H9 (cell line): ENCODE data around the gene DLK2. TPM values are rescaled to one million over a fixed set of nuclear protein-coding genes. Genes with fewer than 3 reads are reported as not detected.

Source experiments
- DNase-seq: peaks from one replicate; pipeline ENCODE4 v3.0.0-alpha.2; 2017
- H2AFZ ChIP-seq: one replicate; pipeline ENCODE4 v1.6.1; 2013; ENCODE audit warnings: mild to moderate bottlenecking, low read length, control low read depth, moderate library complexity
- H2AK5ac ChIP-seq: 2 replicates; pipeline ENCODE4 v1.6.1; 2013; ENCODE audit warnings: low read length, control low read depth, mixed read lengths; ENCODE audit not compliant: insufficient read length
- H2BK120ac ChIP-seq: one replicate; pipeline ENCODE4 v1.6.1; 2013; ENCODE audit warnings: low read depth, mild to moderate bottlenecking, low read length, control low read depth, inconsistent platforms; ENCODE audit not compliant: poor library complexity, severe bottlenecking
- H2BK12ac ChIP-seq: 2 replicates; pipeline ENCODE4 v1.6.1; 2013; ENCODE audit warnings: low read length, control low read depth, mixed read lengths, low read depth; ENCODE audit not compliant: insufficient read length
- H2BK15ac ChIP-seq: 2 replicates; pipeline ENCODE4 v1.6.1; 2013; ENCODE audit warnings: low read depth, low read length, control low read depth
- H2BK20ac ChIP-seq: one replicate; pipeline ENCODE4 v1.6.1; 2013; ENCODE audit warnings: low read depth, mild to moderate bottlenecking, low read length, control low read depth, inconsistent platforms; ENCODE audit not compliant: poor library complexity, severe bottlenecking
- H2BK5ac ChIP-seq: 2 replicates; pipeline ENCODE4 v1.6.1; 2013; ENCODE audit warnings: low read length, control low read depth, mixed read lengths; ENCODE audit not compliant: insufficient read length
- H3K14ac ChIP-seq: 2 replicates; pipeline ENCODE4 v1.6.1; 2013; ENCODE audit warnings: low read length, control low read depth; ENCODE audit not compliant: insufficient read depth
- H3K18ac ChIP-seq: 2 replicates; pipeline ENCODE4 v1.6.1; 2013; ENCODE audit warnings: low read depth, mild to moderate bottlenecking, mixed read lengths, low read length, control low read depth; ENCODE audit not compliant: insufficient read length
- H3K23ac ChIP-seq: 2 replicates; pipeline ENCODE4 v1.6.1; 2013; ENCODE audit warnings: low read length, control low read depth, mixed read lengths, low read depth; ENCODE audit not compliant: insufficient read length
- H3K23me2 ChIP-seq: 2 replicates; pipeline ENCODE4 v1.6.1; 2013; ENCODE audit warnings: low read depth, mild to moderate bottlenecking, mixed read lengths, low read length, control low read depth; ENCODE audit not compliant: insufficient read length, poor library complexity, severe bottlenecking
- H3K27ac ChIP-seq: 2 replicates; pipeline ENCODE4 v1.5.1; 2013; ENCODE audit warnings: low read length, control low read depth, mixed read lengths, low read depth; ENCODE audit not compliant: insufficient read length
- H3K27me3 ChIP-seq: 2 replicates; pipeline ENCODE4 v1.6.1; 2013; ENCODE audit warnings: low read length, control low read depth, inconsistent platforms; ENCODE audit not compliant: insufficient read depth
- H3K4ac ChIP-seq: 2 replicates; pipeline ENCODE4 v1.6.1; 2013; ENCODE audit warnings: low read depth, mild to moderate bottlenecking, control low read depth, inconsistent platforms, low read length, moderate library complexity
- H3K4me1 ChIP-seq: 2 replicates; pipeline ENCODE4 v1.6.1; 2013; ENCODE audit warnings: low read length, control low read depth, inconsistent platforms; ENCODE audit not compliant: insufficient read depth
- H3K4me2 ChIP-seq: 2 replicates; pipeline ENCODE4 v1.6.1; 2013; ENCODE audit warnings: low read length, control low read depth, mixed read lengths; ENCODE audit not compliant: insufficient read length, insufficient read depth
- H3K56ac ChIP-seq: 2 replicates; pipeline ENCODE4 v1.6.1; 2013; ENCODE audit warnings: low read depth, mild to moderate bottlenecking, mixed read lengths, low read length, control low read depth; ENCODE audit not compliant: insufficient read length
- H3K79me1 ChIP-seq: 2 replicates; pipeline ENCODE4 v1.6.1; 2013; ENCODE audit warnings: low read depth, mild to moderate bottlenecking, moderate library complexity, low read length, control low read depth, inconsistent platforms; ENCODE audit not compliant: insufficient read depth, poor library complexity, severe bottlenecking
- H3K79me2 ChIP-seq: 2 replicates; pipeline ENCODE4 v1.6.1; 2013; ENCODE audit warnings: low read length, control low read depth, inconsistent platforms; ENCODE audit not compliant: insufficient read depth
- H3K9ac ChIP-seq: 2 replicates; pipeline ENCODE4 v1.6.1; 2013; ENCODE audit warnings: low read length, control low read depth, mixed read lengths; ENCODE audit not compliant: insufficient read length; ENCODE audit errors: extremely low read depth
- H3K9me3 ChIP-seq: one replicate; pipeline ENCODE4 v1.6.1; 2013; ENCODE audit warnings: low read depth, low read length, inconsistent platforms; ENCODE audit not compliant: control insufficient read depth
- H3T11ph ChIP-seq: one replicate; pipeline ENCODE4 v1.6.1; 2013; ENCODE audit warnings: mild to moderate bottlenecking, low read length, control low read depth, inconsistent platforms
- H4K20me1 ChIP-seq: one replicate; pipeline ENCODE4 v1.6.1; 2013; ENCODE audit not compliant: control insufficient read depth, insufficient read length, insufficient read depth
- H4K5ac ChIP-seq: 2 replicates; pipeline ENCODE4 v1.6.1; 2013; ENCODE audit warnings: low read depth, mild to moderate bottlenecking, mixed read lengths, low read length, control low read depth; ENCODE audit not compliant: insufficient read length
- H4K8ac ChIP-seq: replicated peaks from 2 replicates; pipeline ENCODE4 v1.6.1; 2013; ENCODE audit warnings: low read length, control low read depth, mixed read lengths, low read depth; ENCODE audit not compliant: insufficient read length
- H4K91ac ChIP-seq: 2 replicates; pipeline ENCODE4 v1.6.1; 2013; ENCODE audit warnings: low read depth, mild to moderate bottlenecking, moderate library complexity, mixed read lengths, low read length, control low read depth; ENCODE audit not compliant: insufficient read length
- H3K27ac Mint-ChIP-seq, 3 experiments: 2 replicates in 2 of 3; 3 replicates in 1 of 3; pipeline ENCODE4 v1.8.0; 2020 to 2021; ENCODE audit warnings: mixed read lengths in 3 of 3, mild to moderate bottlenecking in 1 of 3, moderate library complexity in 1 of 3
- H3K27me3 Mint-ChIP-seq: 2 replicates; pipeline ENCODE4 v1.8.0; 2021; ENCODE audit warnings: low read depth, mild to moderate bottlenecking, moderate library complexity, mixed read lengths
- H3K36me3 Mint-ChIP-seq, 3 experiments: 2 replicates in 2 of 3; 3 replicates in 1 of 3; pipeline ENCODE4 v1.8.0; 2020 to 2021; ENCODE audit warnings: low read depth in 3 of 3, mixed read lengths in 3 of 3; ENCODE audit not compliant: insufficient read depth in 1 of 3
- H3K4me1 Mint-ChIP-seq, 2 experiments: 2 replicates each; pipeline ENCODE4 v1.8.0; 2020; ENCODE audit warnings: mixed read lengths in 2 of 2
- H3K4me3 Mint-ChIP-seq, 2 experiments: 2 replicates in 1 of 2; 3 replicates in 1 of 2; pipeline ENCODE4 v1.8.0; 2020 to 2021; ENCODE audit warnings: mild to moderate bottlenecking in 2 of 2, mixed read lengths in 2 of 2, moderate library complexity in 1 of 2
- H3K9me3 Mint-ChIP-seq, 2 experiments: 2 replicates in 1 of 2; 3 replicates in 1 of 2; pipeline ENCODE4 v1.8.0; 2020; ENCODE audit warnings: mild to moderate bottlenecking in 2 of 2, mixed read lengths in 2 of 2, moderate library complexity in 1 of 2
- CTCF ChIP-seq: fragments of 200-600 bp; sonication (generic); conservative IDR thresholded peaks from 3 replicates; pipeline ENCODE4 v1.8.0; 2021; ENCODE audit warnings: antibody characterized with exemption, mild to moderate bottlenecking
- WGBS: extraction: QIAGEN DNeasy Blood & Tissue Kit; methylation state at CpG from one replicate; pipeline ENCODE4 v1.1.7; 2013; ENCODE audit warnings: missing lambda C conversion rate, low lambda C conversion rate, mixed read lengths; ENCODE audit not compliant: insufficient read length; ENCODE audit errors: extremely low coverage; 5-methylcytosine and 5-hydroxymethylcytosine counted together
- total RNA-seq: library from RNA; stranded (reverse); gene quantifications from 2 replicates; pipeline ENCODE4 v1.2.1, GENCODE V29; 2021

The DLK2 gene
- total RNA-seq, 1 experiment from 2014 or later, result 0.96 TPM

GRCh38 chr6:43452896-43453295, 2.5 kb downstream of the DLK2 start:
- Histone ChIP-seq H3K4ac (no peak overlapping the region), H2BK20ac (no peak overlapping the region), H3K18ac (no peak overlapping the region), H3K4me1 (no peaks in the 10 kb centered on the region), H3K4me2 (no peak overlapping the region), H3T11ph (no peak overlapping the region), H4K5ac (no peak overlapping the region), H4K8ac (no peak overlapping the region), H3K9ac (no peak overlapping the region), H3K23ac (no peak overlapping the region), H4K91ac (no peak overlapping the region), H2AFZ (no peak overlapping the region), H2BK12ac (no peak overlapping the region), H3K79me2 (no peaks in the 10 kb centered on the region), H3K56ac (no peak overlapping the region), H2BK15ac (no peak overlapping the region), H2AK5ac (no peak overlapping the region), H3K23me2 (peaks cover 14% of the 10 kb centered on the region), H3K14ac (no peak overlapping the region), H4K20me1 (peaks cover 4% of the 10 kb centered on the region), H3K27ac (no peak overlapping the region), H3K79me1 (no peaks in the 10 kb centered on the region), H3K27me3 (peaks cover 12% of the 10 kb centered on the region; the same call in 1 of the 2 replicates), H2BK120ac (no peak overlapping the region), H2BK5ac (no peak overlapping the region), H3K9me3 (no peaks in the 10 kb centered on the region)
- Mint-ChIP-seq H3K9me3 (no peaks in the 10 kb centered on the region; a peak in 2 of 5 replicates), H3K27me3 (peaks cover 38% of the 10 kb centered on the region), H3K4me3 (no peak overlapping the region), H3K4me1 (peaks cover 9 to 12% of the 10 kb centered on the region in 2 experiments), H3K27ac (no peak overlapping the region), H3K36me3 (peaks cover 0 to 32% (median 31%) of the 10 kb centered on the region in 3 experiments; a peak in 5 of 7 replicates)
- no CpG with 5 or more reads among the region's 4 CpGs for WGBS
- no peak for DNase-seq
- no peak for TF ChIP-seq CTCF
